HG02642 (cell line): Measurements from ENCODE around the gene AATK.

Source experiments
- ATAC-seq: cut with Tn5 transposase; IDR thresholded peaks from one replicate; pipeline ENCODE4 v1.9.1; 2021; ENCODE audit warnings: mild to moderate bottlenecking; ENCODE audit not compliant: unreplicated experiment, poor library complexity

The AATK gene

DNA sequence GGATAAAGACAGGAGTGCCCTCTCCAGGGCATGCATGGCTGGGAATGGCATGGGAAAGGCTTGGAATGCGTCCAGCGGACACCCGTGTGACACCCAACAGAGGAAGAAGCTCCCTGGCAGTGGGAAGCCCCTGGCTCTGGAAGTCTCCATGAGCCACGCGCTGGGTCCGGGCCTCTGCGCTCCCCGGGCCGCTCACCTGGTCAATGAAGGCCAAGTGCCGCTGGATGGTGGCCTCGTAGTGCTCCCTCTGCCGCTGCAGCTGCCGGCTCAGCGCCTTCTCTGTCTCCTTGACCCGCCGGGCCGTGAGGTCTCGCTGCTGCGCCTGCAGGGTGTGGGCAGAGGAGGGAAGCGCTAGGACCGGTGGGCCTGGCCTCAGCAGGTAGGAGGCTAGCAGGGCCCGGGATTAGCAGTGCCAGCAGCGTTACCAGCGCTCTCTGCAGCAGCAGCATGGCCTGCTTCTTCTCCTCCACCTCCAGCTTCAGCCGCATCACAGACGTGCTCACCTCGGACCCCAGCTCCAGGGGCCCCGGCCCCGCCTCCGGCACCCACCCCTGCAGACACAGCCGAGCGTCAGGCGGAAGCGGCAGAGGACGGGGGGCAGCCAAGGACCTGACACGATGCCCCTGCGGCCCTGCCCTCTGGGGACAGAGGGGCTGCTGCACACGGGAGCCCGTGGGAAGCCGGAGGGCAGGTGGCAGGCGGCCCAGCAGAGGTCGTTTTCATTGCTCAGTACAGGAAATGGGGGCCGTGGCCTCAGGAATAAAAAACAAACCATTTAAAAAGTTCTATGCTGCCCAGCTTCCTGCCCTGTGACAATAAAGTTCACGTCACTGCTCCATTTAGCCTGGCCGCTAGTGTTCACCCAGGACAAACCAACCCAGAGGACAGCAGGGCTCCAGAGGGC lies 30.7 kb upstream of the AATK start:
- no peak for ATAC-seq

GRCh38 chr17:81195941-81196495 lies 30.0 kb upstream of the AATK start:
- ATAC-seq = no peak

GRCh38 chr17:81194941-81195901 lies 29.2 kb upstream of the AATK start:
- no peak for ATAC-seq

- ATAC-seq = no peak
These were observed 28.3 kb upstream of the AATK start for GRCh38 chr17:81194225-81194760.

- ATAC-seq = no peak
These were observed 27.6 kb upstream of the AATK start for GRCh38 chr17:81193470-81194224.

DNA sequence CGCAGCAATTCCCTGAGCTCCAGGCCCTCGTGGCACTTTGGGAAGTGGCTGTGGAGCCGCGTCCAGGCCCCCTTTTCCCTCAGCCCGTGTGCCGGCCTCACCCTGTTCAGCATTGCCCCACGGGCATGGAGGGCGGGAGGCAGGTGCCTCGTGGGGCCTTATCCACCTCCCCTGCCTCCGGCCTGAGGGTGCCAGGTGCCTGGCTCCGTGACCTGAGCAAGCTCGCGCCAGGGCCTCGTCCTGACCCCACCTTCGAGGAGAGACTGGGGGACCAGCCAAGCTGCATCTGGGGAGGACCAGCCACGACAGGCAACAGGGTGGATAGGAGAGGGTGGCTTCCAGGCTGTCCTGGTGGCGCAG lies 27.0 kb upstream of the AATK start:
- ATAC-seq = no peak

GRCh38 chr17:81192386-81193050 lies 26.5 kb upstream of the AATK start:
- no peak for ATAC-seq

GRCh38 chr17:81191646-81192045 lies 25.6 kb upstream of the AATK start:
- no peak for ATAC-seq

GRCh38 chr17:81191116-81191515 lies 25.1 kb upstream of the AATK start:
- ATAC-seq = no peak

DNA sequence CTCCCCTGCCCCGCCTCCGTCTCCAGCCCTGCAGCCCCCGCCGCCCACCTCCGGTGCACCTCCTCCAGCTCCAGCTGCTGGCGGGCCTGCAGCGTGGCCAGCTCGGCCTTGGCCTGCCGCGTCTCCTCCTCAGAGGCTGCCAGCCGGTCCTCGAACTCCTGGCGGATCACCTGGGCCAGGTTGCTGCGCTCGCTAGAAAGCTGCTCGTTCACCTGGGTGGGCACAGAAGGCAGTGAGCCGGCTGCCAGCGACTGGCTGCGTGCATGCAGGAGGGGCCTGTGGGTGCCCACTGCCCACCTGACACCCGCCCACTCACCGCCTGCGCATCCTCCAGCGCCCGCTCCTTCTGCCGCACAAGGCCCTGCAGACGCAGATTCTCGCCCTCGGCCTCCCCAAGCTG lies 24.6 kb upstream of the AATK start:
- no peak for ATAC-seq

DNA sequence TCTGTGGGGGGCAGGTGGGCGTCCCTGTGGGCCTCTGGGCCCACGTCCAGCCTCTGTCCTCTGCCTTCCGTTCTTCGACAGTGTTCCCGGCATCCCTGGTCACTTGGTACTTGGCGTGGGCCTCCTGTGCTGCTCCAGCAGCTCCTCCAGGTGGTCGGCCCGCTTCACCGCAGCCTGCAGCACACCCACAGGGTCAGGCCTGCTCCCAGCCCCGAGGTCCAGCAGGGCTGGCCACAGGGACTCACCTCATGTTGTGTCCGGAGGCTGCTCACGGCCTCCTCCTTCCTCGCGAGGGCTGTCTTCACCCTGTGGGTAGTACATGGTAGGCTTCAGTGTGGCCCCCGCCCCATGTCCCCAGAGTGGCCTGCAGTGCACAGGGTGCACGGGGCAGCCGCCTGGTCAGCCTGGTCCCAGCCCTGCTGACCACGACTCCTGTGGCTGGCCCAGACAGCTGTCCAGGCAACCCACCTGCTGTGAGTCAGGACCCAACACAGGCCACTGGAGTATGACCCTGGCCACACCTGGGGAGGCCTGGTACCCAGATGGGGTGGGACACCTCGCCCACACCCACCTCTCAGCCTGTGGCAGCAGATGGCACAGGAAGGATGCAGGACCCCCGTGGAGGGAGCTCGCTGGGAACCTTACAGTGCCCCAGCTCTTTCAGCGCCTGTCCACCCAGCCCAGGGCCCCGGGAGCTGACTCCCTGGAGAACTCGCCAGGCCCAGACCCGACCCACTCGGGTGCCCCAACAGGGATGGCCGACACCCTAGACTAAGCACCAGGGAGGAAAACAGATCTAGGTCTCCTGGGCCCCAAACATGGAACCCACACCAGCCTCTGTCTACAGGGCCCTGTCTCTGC lies 23.9 kb upstream of the AATK start:
- ATAC-seq = no peak

GRCh38 chr17:81189016-81189415 lies 23.0 kb upstream of the AATK start:
- no peak for ATAC-seq

DNA sequence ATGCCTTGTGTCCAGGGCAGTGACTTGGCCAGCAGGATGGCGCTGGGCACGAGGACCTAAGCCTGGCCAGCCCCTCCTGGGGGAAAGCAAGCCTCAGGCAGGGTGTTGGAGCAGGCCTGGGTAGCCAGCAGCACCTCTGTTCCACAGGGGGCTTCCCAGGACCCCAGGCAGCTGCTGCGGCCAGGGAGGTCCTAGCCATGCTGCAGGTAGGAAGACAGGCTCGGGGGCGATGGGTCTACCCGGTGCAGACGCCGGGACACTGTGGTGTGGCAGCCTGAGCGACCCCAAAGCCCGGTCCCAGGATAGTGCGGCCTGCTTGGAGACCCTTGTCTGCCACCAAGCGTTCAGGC lies 22.4 kb upstream of the AATK start:
- ATAC-seq = no peak

- no peak for ATAC-seq
These were observed 21.8 kb upstream of the AATK start for GRCh38 chr17:81187586-81188490.

DNA sequence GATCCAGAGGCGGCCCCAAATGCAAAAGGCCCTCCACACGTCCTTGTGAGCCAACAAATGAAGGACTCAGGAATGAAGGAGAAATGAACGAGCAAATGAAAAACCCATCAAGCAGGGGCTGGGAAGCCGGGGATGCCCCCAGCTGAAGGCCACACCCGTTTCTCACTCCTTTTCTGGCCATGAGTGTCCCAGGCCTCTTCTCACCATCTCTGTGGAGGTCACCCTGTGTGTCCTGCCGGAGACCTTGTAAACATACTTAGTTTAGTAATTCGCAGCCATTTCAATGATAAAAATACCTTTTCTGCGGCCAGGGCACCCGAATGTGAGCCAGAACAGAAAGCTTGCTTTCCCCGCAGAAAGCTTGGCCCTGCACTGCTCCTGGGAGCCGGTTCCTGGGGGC lies 21.1 kb upstream of the AATK start:
- no peak for ATAC-seq

- ATAC-seq = no peak
These were observed 20.2 kb upstream of the AATK start for GRCh38 chr17:81186203-81186602.

DNA sequence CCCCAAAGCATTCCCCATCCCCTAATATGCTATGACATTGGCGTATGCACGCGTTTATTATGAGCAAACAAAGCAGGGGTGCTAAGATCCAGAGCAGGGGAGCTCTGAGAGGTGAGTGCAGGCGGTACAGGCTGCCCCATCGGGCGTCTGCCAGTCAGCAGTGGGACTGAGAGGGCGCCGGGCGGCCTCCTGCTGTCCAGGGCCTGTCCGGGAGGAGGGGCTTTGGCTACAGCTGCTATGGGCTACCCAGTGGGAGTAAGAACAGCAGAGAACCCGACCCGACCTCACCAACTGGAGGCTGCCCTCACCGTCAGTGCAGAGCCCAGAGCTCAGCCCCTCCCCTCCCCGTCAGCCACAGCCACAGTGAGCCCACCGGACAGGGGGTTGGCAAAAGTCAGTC lies 18.5 kb upstream of the AATK start:
- ATAC-seq = no peak

DNA sequence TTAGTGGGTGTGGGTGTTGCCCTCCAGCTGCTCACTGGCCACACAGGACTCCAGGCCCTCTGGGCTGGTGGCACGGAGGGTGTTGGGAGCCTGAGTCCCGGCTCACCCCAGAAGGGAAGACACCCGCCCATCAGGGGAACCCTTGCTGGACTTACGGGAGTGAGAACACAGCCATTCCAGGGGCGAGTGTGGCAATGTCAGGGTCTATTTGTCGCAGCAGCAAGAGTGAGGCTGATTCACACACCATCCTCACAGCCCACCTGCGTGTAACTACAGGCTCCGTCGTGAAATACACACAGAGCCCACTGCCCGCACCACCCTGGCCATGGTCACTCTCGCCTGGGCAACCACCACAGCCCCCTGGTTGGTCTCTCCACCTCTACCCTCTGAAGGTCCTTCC lies 17.8 kb upstream of the AATK start:
- no peak for ATAC-seq
